ENCODE measurements around the gene MRPS9.
A peak's percentile ranks its signal among the peaks of the same experiment; 100 is the strongest.

Gene MRPS9

DNA sequence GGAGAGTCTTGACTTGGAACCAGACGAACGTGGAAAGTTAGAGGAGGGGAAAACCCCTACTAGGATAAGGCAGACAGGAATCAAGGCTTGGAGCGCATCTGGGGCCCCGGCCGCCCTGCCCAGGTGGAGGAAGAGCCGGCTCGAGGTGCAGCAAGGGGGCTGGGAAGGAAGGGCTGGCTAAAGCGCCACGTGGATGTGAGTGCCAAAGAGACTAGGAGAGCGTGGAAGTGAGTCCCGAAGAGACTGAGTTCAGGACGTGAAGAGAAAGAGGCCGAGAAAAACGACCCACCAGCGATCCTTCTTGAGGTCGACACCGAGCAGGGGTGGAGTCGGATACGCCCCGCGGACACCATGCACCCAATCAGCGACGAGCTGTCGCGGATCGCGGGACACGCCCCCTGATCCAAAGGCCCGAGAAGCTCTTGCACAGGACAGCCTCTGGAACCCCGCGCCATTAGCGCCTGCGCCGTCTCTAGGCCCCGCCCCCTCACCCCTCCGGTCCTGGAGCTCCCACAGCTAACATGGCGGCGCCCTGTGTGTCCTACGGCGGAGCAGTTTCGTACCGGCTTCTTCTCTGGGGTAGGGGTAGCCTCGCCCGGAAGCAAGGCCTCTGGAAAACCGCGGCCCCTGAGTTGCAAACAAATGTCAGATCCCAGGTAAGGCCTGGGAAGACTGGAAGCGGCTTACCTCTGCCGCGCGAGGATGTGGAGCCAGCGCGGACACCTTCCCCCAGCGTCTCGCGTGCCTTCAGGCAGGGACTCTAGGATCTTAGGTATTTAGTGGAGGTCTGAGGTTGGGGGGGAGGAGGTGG is at the start of gene MRPS9:
MRPS9 (plus strand) TSS at position 498 of the 811 bp plus-strand sequence; CDS start at position 522, 24 bp downstream.
- DNase-seq (ENCODE audit: low read depth) = peak; percentile 98

DNA sequence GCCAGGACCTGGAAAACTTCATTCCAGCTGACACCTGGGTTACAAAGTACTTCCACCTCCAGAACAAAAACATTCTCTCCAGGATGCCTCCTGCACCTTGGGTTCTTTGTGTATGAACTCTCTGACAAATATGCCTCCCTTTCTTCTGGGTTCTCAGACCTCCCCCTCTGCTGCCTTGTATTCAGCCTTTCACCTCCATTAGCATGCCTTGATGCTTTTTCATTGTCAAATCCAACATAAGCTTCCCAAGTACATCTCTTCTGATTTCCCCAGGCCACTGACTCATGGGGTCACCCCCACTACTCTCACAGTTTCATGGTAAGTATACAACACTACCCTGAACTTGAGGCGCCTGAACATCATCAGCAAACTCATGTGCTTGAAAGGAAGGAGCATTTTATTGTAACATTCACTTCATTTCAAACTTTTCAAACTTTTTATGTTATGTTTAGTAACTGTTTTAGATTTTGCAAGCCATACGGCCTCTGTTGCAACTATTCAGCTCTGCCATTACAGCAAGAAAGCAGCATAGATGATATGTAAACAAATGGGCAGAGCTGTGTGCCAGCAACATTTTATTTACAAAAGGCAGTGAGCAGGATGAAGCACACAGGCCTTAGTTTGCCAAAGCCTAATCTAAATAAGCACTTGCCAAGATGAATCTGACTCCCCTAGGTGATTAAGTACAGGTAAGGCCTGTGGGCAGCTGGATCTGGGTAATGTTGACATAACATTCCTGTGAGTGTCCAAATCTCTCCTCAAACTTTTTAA is 32.5 kb upstream of the MRPS9 start:
- DNase-seq (ENCODE audit: low read depth) = no peak

DNA sequence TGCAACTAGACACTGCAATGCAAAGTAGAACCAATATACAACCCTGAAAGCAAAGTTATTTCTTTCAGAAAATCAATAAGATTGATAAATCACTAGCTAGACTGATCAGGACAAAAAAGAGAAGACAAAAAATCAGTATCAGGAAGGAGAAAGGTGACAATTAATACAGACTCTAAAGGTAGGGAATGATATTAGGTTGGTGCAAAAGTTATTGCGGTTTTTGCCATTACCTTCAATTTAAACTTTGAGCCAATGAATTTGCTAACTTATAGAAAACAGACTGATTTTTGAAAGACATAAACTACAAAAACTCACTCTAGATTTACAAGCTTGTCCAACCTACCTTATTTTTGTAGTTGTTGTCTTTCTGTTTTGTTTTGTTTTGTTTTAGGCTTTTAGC is 30.5 kb upstream of the MRPS9 start:
- DNase-seq (ENCODE audit: low read depth) = no peak

DNA sequence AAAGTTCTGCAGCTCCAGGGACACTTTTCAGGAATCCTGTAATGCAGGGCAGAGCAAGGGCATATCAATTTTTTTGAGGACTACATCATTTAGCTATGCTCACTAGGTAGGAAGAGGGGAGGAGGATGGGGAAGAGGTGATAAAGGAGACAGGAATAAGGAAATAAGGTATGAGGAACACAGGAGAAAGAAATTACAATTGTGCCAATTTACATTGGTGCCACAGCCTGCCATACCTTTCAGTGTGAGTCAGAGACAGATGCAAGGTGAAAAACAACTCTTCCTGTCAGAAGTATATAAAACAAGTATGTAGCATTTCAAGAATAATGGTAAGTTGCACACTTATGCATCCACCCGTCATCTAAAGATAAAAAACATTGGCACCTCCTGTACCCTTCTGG is 5.4 kb upstream of the MRPS9 start:
- no peak for DNase-seq (ENCODE audit: low read depth)

DNA sequence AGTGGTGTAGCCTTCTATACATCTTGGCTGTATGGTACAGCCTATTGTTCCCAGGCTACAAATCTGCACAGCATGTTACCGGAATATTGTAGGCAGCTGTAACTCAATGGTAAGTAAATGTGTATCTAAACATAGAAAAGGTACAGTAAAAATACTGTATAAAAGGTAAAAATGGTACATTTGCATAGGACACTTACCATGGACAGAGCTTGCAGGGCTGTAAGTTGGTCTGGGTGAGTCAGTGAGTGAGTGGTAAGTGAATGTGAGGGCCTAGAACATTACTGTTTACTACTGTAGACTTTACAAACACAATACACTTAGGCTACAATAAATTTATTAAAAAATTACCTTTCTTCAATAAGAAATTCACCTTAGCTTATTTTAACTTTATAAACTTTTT is 3.7 kb upstream of the MRPS9 start:
- DNase-seq (ENCODE audit: low read depth) = no peak

DNA sequence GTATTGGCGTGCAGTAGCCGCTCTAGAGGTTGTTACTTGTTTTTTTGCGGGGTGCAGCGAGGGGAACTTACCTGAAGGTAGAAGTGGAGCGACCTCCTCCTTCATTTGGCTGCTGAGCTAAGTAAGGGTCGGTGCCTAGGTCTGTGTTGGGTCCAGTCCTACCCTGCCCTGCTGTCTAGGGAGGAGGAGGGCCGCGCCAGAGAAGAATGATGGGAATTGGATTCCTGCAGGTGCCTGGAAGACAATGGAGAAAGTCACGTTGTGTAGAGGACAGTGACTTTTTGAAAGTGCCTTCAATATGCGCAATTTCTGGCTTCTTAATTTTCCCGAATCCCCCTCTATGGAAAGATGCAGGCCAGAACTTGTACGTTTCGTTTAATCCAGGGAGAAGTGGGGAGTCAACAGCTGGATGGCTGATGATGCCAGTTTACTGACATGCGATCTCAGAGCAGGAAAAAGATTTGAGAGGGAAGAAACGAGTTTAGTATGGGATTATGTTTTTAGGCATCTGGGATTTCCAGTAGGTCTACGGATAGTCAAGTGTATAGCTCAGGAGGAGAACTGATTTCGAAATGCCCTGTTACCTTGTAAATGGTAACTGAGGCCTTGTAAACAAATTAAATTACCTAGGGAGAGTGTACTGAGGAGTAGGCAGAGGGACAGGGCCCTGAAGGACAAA is 653 bp downstream of the MRPS9 start:
- no peak for DNase-seq (ENCODE audit: low read depth)

DNA sequence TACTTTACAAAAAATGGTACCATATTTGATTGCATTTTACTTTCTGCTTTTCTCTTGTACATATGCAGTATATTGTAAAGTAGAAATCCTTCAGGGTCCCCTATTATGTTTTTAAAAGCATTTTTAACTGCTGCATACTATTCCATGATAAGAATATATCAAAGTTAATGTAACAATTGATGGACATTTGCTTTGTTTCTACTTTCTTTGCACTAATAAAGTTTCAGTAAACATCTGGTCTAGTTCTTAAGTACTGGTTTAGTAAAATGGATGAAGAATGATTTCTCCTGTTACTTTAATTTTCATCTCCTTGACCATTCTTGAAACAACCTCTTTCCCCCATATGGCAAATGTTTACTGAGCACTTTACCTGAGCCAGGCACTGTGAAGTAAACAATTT is 1.7 kb downstream of the MRPS9 start:
- DNase-seq (ENCODE audit: low read depth) = no peak

DNA sequence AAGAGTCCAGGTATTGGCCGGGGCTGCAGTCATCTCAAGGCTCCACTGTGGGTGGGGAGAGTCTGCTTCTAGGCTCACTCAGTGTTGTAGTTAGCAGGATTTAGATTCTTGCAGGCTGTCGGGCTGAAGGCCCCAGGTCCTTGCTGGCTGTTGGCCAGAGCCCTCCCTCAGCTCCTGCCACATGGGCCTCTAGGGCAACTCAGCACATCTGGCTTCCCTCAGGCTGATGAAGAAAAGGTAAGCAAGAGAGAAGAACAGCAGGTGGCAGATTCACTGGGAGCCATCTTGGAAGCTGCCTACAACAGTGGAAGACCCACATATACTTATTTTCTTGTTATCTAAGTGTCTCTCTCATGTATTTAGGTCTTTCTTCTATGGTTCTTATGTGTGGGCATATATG is 4.3 kb downstream of the MRPS9 start:
- DNase-seq (ENCODE audit: low read depth) = no peak

DNA sequence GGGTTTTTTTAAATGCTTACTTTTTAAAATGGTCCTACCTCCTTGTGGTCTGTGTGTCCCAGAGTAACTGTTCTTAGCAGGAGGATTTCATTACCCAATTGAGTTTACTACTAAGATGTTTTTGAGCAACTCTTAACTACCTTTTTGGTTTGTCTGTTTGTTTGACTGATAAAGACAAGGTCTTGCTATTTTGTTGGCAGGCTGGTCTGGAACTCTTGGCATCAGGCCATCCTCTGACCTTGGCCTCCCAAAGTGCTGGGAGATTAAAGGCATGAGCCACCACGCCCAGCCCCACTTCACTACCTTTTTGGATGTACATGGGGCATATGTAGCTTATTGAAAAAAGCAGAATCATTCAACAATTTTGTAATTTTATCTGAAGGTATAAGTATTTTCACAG is 14.9 kb downstream of the MRPS9 start:
- DNase-seq (ENCODE audit: low read depth) = no peak

DNA sequence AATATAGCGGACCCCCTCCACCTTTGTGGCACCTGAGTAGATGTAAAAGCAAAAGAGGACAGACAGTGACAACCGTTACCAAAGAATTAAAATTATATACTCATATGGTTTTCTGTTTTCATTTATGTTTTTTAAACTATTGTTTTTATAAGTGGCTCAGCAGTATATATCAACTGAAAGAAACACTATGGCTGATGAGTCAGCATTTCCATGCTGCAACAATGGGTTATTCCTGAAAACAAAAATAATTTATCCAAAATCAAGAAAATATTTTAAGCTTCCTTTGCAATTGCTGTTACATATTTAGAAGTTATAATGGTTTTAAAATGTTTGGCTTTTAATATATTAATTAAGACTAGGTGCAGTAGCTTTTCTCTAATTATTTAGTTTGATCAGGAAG is 17.7 kb downstream of the MRPS9 start:
- DNase-seq (ENCODE audit: low read depth) = no peak

DNA sequence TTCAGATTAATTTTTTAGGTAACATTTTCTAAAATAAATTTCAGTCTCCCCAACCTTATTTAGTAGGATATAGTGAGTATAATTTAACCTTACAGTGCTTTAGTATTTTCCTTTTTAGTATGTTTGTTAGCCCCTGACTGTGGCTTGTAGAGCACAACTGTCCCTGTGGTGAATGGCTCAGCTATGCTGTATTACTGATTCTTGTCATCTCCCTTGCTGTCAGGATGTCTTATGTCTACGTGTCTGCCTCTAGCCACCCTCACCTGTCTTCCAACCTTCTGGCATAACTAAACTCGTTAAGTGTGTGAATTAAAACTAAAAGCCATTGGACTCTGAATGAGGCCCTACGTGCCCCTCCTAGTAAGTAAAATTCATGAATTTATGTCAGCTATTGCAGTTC is 18.4 kb downstream of the MRPS9 start:
- no peak for DNase-seq (ENCODE audit: low read depth)

DNA sequence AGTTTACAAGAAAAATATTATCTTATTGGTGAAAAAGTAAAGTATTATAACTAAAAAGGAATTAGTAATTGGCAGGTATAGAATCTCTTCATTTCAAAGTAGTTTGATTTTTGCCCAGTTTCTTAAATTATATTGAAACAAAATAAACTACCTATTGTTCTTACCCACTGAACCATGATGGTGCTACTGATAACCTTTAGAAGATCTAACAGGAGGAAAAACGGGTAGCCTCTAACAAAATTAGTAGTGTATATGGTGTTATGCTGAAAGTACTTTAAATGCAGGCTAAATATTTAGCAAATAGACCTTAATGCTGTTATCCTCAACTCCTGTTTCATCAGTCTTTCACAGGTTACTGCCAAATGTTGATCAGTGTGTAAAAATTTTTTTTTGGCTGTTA is 19.1 kb downstream of the MRPS9 start:
- no peak for DNase-seq (ENCODE audit: low read depth)

DNA sequence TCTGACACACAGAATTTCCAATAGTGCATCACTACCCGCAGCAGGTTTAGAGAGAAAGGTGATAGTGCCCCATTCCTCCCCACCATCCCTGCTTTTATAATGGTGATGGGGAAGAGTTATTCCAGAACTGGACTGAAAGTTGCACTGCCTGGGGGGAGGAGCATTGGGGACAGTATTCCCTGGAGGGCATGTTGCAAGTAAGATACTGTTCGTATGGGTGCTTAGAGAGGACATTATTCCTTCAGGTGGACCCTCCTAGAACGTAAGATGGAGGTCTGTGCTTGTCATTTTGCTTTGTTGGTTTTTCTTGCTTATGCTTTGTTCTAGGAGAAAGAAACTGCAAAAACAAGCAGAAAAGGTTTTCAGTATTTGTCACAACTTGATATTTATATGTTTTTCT is 23.7 kb downstream of the MRPS9 start:
- DNase-seq (ENCODE audit: low read depth) = no peak

DNA sequence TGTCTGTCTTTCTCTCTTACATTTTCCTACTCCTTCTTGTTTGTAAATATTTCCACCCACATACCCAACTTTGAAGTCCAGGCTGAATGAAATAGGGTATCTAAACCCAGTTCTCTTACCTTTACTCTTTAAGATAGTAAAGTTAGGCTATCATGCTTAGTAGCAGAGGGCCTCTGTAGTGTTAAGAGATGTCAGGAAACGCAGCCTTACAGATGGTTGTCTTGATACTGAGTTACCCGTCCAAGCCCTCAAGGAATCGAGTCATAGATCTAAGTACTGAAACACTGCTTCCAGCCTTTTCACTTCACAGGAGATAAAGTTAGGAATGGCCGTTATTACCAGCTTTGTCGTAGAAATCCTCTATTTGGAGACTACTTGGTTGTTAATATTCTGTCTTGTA is 24.3 kb downstream of the MRPS9 start:
- no peak for DNase-seq (ENCODE audit: low read depth)

DNA sequence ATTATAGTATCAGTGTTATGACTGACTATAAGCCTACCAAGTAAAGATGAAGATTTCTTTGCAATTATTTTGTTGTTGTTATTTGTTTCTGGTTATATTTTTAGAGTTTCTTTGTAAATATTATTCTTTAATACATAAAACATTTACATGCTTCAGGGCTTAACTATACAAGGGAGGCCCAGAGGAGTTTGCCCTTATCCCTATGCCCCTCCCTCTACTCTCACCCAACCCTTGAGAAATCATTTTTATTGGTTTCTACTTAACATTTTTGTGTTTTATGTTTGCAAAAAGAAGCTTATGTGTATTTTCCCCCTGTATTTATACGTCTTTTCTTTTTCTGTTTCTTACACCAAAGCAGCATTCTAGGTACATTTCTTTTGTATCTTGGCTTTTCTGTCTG is 30.5 kb downstream of the MRPS9 start:
- DNase-seq (ENCODE audit: low read depth) = no peak

DNA sequence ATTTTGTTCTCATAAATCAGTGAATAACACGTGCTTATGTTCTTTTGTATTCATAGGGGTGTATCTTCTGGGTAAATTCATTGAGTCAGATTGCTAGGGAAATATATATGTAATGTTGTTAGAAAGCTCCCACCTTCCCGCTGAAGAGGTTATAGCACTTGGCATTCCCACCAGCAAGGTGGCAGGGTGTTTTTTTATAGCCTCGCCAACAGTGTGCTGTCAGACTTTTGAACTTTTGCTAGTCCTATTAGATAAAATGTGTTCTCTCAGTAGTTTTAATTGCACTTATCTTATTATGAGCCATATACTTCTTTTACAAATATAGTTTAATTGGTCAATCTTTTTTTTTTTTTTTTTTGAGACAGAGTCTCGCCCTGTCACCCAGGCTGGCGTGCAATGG is 31.0 kb downstream of the MRPS9 start:
- no peak for DNase-seq (ENCODE audit: low read depth)

DNA sequence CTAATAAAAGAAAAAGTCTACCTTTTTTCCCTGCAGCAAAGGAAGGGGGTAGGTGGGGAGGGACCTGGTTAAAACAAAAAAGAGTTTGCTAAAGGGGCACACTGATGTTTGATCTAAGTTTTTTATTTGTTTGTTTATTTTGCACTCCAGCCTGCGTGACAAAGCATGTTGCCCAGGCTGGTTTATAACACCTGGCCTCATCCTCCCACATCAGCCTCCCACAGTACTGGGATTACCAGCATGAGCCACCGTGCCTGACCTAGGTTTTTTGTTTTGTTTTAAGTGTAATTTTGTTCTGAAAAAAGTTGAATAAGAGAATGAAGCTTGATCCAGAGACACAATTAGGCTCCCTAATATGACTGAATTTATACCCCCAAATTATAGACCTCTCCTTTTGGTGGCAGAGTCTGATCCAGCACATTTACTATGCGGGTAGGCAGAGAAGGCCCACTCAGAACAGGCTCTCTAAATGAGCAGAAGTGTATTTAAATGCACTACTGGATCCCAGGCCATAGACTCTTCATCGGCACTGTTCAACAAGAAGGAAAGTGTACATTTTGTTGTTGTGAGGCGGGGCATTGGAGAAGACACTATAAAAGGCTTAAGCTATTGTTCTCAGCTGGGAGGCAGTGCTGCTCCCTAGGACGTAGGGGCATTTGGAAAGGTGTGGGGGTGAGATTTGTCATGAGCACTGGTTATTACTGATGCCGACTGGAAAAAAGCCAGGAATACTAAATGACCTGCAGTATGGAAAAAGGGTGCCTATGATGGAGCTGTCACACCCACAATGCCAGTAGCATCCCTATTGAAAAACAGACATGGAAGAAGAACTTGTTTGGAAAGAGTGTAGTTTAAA is 32.4 kb downstream of the MRPS9 start:
- no peak for DNase-seq (ENCODE audit: low read depth)

DNA sequence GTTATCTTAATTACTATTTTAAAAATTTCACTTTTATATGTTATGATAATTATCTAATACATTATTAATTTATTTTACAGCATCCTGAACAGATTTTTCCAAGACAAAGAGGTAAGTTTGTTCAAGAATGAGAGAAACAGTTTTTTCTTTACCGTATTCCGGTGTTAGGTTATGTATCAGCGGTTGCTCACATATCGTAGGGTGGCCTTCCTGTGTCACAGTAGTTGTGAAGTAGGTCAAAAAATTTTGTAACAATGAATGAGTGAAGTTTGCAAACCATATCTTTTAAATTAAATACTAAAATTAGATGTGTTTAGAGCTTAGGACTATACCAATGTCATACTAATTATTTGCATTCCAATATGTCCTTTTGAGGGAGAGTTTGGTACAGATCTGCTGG is 33.5 kb downstream of the MRPS9 start:
- no peak for DNase-seq (ENCODE audit: low read depth)

DNA sequence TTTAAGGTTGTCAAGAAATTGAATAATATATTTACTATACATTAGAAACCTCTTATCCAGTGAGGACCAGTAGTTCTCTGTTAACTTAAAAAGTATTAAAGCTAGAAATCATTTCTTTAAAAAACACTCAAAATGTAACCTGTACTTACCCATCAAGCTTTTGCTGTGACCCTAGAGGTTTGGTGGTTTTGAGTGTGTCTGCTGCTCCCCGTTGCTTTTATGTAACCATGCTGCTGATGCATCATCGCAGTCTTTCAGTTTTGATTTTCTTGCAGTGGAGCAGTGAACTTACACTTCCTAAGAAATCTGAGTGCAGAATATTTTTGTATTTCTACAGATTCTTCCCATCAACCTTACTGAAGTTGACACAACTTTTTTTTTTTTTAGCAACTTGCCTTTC is 34.2 kb downstream of the MRPS9 start:
- no peak for DNase-seq (ENCODE audit: low read depth)

DNA sequence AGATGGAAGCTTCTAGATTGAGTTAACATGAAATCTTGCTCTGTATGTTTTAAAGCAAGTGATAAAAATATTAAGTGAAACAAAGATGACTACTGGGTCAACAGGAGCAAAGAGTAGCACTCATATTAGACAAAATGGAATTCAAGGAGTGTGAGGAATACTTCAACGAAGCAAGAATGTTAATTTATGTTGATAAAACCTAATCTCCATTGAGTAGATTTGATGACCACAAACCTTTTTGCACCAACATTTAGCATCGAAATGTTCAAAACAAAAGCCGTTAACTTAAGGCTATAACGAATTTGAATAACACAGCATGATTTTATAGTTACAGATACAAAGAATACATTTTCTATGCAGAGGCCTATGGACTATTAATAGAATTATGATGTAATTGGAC is 35.7 kb downstream of the MRPS9 start:
- no peak for DNase-seq (ENCODE audit: low read depth)

DNA sequence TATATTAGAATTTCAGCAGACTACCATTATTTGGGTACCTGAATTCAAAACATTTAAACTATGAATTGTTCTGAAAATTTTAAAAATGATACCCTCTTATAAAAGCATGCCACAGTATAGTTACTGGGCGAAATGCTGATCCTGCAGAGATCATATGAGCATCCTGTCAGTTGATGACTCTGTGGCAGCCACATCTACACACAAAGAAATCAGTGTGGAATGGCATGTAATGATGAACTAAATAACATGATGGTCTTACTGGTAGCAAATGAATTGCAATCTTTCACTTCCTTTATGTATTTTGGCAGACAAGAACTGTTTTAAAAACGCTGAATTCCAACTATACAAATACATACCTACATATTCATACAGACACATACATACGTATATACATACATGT is 38.3 kb downstream of the MRPS9 start:
- DNase-seq (ENCODE audit: low read depth) = no peak

DNA sequence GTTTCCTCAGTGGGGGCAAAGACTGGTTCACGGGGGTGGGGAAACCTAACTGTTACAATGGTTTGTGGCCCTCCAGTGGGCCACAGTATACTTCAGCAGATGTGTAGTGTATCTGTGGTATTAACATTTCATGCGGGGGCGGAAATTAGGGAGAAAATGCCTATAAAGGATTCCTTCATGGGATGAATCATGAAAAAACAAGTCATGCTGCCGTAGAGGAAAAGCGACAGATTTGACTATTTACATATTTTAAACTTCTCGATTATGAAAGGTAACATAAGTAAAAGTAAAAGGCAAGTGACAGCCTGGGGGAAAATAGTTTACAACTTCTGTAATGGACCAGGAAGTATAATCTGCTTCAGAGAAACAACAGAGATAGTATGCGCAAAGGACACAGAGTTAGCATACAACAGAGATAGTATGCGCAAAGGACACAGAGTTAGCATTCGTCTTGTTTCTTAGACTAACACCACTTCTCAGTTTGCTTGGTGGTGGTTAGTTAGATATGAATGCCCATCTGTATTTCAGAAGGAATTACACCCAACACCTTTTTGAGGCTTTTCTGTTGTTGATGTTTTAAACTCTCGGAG is 41.1 kb downstream of the MRPS9 start:
- no peak for DNase-seq (ENCODE audit: low read depth)

Measured in stimulated activated CD8-positive, alpha-beta memory T cell treated with anti-CD3 and anti-CD28 coated beads, Interleukin-4, amount 100 ng/mL, for 24 hours (primary cell).